Middle frontal gyrus (tissue), 1 donor: ENCODE measurements around the gene AKR1C2.
"Not testable (repeated sequence)": the region's sequence is repeated elsewhere in the genome, so short reads cannot be mapped to it uniquely, and the experiment has no call there.

Experiments
- DNase-seq: peaks from one replicate; pipeline ENCODE4 v3.0.0-alpha.2; 2015; ENCODE audit warnings: low spot score; ENCODE audit errors: extremely low spot score

AKR1C2 gene

GRCh38 chr10:5003127-5004029 is at the start of gene AKR1C2:
AKR1C2 (minus strand) TSS chr10:5003857; CDS start chr10:5003835, 22 bp downstream.
- DNase-seq = not testable (repeated sequence)

- DNase-seq = not testable (repeated sequence)
These were observed 49.4 kb upstream of the AKR1C2 start for GRCh38 chr10:5052951-5053500.

- DNase-seq = no peak
These were observed 44.4 kb upstream of the AKR1C2 start for GRCh38 chr10:5047912-5048628.

- not testable (repeated sequence) for DNase-seq
These were observed 43.4 kb upstream of the AKR1C2 start for GRCh38 chr10:5047055-5047454.

GRCh38 chr10:5046410-5046809 is 42.8 kb upstream of the AKR1C2 start:
- no peak for DNase-seq

- no peak for DNase-seq
These were observed 41.4 kb upstream of the AKR1C2 start for GRCh38 chr10:5045095-5045494.

- DNase-seq = no peak
These were observed 40.1 kb upstream of the AKR1C2 start for GRCh38 chr10:5043716-5044115.

GRCh38 chr10:5042922-5043321 is 39.3 kb upstream of the AKR1C2 start:
- no peak for DNase-seq

GRCh38 chr10:5041471-5042023 is 37.9 kb upstream of the AKR1C2 start:
- no peak for DNase-seq

- DNase-seq = no peak
These were observed 37.3 kb upstream of the AKR1C2 start for GRCh38 chr10:5040781-5041470.

GRCh38 chr10:5040010-5040673 is 36.5 kb upstream of the AKR1C2 start:
- DNase-seq = no peak

- DNase-seq = no peak
These were observed 35.1 kb upstream of the AKR1C2 start for GRCh38 chr10:5038733-5039132.

- no peak for DNase-seq
These were observed 34.4 kb upstream of the AKR1C2 start for GRCh38 chr10:5038101-5038500.

GRCh38 chr10:5036511-5036910 is 32.9 kb upstream of the AKR1C2 start:
- DNase-seq = no peak

GRCh38 chr10:5035356-5035755 is 31.7 kb upstream of the AKR1C2 start:
- no peak for DNase-seq

GRCh38 chr10:5034588-5034987 is 30.9 kb upstream of the AKR1C2 start:
- no peak for DNase-seq

- no peak for DNase-seq
These were observed 29.6 kb upstream of the AKR1C2 start for GRCh38 chr10:5033061-5033778.

- not testable (repeated sequence) for DNase-seq
These were observed 28.8 kb upstream of the AKR1C2 start for GRCh38 chr10:5032444-5032843.

GRCh38 chr10:5031588-5031987 is 27.9 kb upstream of the AKR1C2 start:
- DNase-seq = not testable (repeated sequence)

GRCh38 chr10:5030989-5031388 is 27.3 kb upstream of the AKR1C2 start:
- DNase-seq = no peak
